ENCODE results near the gene SINHCAF.

DNA sequence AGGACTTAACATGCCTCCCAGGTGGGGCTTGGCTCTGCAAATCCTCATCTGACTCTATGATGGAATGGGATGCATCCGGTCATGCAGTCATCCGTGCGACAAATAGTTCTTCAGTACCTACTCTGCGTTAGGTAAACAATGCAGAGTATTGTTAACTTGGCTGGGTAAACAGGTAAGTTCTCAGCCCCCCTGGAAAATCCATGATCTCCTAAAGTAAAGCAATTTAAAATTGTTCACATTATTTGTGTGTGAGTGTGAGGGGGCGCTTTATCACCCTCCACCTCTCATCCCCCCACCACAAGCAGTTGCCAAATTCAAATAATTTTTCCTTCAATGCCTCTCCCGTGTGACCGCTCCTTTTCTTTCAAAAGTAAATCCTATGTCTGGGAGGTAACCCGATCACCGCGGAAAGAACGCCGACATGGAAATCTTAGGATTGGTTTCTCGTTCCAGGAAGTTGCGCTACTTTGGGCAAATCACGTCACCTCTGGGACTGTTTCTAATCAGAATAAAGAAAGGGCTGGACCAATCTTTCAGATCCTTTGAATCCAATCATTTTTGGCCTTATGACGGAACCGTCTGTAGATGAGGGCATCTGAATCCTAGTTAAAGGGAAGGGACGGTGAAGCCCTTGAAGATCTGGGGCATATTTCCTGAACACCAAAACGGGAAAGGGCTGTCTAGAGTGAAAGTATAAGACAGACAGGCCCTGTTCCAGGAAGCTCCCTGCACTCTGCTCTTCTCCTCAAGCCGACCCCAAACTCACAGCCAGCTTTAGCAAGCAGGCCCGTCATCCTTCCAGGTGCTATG is 44.0 kb upstream of the SINHCAF start:
- TF ChIP-seq, protein P1, sequence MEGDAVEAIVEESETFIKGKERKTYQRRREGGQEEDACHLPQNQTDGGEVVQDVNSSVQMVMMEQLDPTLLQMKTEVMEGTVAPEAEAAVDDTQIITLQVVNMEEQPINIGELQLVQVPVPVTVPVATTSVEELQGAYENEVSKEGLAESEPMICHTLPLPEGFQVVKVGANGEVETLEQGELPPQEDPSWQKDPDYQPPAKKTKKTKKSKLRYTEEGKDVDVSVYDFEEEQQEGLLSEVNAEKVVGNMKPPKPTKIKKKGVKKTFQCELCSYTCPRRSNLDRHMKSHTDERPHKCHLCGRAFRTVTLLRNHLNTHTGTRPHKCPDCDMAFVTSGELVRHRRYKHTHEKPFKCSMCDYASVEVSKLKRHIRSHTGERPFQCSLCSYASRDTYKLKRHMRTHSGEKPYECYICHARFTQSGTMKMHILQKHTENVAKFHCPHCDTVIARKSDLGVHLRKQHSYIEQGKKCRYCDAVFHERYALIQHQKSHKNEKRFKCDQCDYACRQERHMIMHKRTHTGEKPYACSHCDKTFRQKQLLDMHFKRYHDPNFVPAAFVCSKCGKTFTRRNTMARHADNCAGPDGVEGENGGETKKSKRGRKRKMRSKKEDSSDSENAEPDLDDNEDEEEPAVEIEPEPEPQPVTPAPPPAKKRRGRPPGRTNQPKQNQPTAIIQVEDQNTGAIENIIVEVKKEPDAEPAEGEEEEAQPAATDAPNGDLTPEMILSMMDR (IDR thresholded peaks at IDR 0.05 in 4 of 5, conservative IDR thresholded peaks at IDR 0.05 in 1 of 5): no peak
- no peak for TF ChIP-seq POLR2A (IDR thresholded peaks at IDR 0.05)

Measured in gastrocnemius medialis (tissue), 4 donors.